IPS-NIHi11 (cell line): ENCODE data around the gene TMEM178B.
"Not testable (repeated sequence)": the region's sequence is repeated elsewhere in the genome, so short reads cannot be mapped to it uniquely, and the experiment has no call there.

Experiments
- DNase-seq: peaks from one replicate; pipeline ENCODE4 v3.0.0; 2012; ENCODE audit warnings: mixed read lengths, low spot score

Gene TMEM178B

DNA sequence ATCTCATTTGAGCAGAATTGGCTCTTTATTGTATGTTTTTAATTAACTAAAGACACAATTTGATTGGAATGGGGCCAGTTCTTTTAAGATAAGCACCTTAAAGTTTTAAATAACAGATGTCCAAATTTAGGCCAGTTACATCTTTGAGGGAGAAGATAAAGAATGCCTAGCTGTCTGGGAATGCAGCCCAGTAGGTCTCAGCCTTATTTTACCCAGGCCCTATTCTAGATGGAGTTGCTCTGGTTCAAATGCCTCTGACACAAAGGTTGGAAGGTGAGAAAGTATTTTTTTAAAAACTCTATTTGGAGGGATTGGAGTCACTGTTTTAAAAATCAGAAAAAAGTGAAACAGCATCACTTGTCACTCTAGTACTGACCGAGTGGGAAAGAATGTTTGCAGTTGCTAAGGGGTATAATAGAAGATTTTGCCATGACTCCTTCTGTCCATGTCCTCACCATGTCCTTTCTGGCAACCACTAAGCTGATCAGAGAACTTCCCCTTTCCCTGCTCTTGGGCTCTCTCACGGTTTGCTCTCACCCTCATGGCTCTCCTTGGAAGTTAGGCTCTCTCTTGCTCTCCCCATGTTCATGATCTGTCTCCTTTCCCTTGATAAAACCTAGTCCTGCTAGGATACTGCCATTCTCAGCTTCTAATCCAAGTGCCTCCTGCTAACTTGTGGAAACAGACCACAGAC, 239.1 kb downstream of the TMEM178B start:
- DNase-seq, result no peak

DNA sequence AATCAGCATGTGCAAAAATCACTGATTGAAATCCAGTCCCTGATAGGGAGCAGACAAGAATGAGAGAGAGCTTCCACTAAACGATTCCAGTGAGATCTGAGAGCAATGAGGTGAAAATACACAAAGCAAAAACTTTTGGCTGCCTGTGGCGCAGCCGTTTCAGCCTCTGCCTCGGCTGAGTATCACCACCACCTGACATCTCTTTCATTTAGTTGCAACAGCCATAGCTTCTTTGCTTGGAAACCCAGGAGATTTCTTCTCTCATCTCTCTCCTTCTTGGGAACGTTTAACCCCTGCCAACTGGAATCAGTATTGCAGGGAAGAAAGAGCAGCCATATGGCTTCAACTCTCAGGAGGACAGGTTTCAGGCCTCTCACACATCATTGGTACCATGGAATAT, 240.0 kb downstream of the TMEM178B start:
- DNase-seq, result no peak

- DNase-seq, result no peak
Measured at GRCh38 chr7:141317033-141317585, 243.2 kb downstream of the TMEM178B start.

DNA sequence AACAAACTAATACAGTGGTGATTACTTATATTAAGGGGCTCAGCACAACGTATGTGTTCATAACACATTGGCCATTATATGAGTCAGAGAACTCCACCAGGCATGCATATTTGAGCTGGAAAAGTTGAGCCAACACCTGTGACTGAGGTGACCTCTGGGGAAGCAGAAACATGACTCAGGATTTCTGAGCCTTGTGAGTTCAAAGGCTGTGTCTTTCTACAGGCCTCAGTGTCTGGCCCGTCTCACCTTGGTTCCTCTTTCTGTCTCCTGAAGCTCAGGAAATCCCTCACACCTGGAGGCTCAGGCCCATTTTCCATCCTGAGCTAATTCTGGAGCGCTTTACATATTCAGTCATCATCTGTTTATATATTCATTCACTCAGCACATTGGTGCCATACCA, 246.4 kb downstream of the TMEM178B start:
- DNase-seq, result no peak

- DNase-seq, result no peak
Measured at GRCh38 chr7:141322383-141322782, 248.5 kb downstream of the TMEM178B start.

DNA sequence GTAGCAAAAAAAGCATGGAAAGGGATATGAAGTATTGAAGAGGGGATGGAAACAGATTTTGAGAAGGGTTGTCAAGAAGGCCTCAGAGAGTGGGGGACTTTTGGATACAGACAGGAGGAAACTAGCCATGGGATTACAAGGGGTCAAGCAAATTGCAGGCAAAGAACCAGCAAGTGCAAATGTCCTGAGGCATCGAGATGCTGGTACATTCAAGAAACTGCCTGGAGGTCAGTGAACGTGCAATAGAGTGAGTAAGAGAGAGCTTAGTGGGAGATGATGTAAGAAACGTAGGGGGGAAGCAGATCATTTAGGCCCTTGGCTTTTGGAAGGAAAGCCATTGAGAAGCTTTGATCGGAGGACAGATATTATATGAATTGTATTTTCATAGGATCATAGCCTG, 250.0 kb downstream of the TMEM178B start:
- no peak for DNase-seq

GRCh38 chr7:141324870-141325269, 251.0 kb downstream of the TMEM178B start:
- no peak for DNase-seq

DNA sequence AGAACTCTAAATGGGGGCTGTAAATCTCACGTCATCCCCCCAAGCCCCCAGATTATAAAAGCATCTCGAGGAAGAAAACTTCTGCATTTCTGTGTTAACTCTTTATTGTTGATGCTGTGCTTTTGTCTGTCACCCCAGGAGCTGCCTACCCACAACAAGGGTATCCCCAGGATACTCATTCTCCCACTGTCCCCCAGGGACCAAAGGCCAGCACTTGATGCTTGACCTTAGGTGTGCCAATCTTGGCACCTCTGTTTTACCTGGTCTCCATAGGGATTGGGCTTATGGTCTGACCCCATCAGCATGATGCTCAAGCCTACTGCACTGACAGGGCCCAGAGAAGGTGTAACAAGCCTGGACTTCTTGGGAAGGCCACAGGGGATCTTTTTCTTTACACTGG, 251.4 kb downstream of the TMEM178B start:
- no peak for DNase-seq

- no peak for DNase-seq
Measured at GRCh38 chr7:141328290-141328689, 254.4 kb downstream of the TMEM178B start.

- not testable (repeated sequence) for DNase-seq
Measured at GRCh38 chr7:141330285-141330684, 256.4 kb downstream of the TMEM178B start.

DNA sequence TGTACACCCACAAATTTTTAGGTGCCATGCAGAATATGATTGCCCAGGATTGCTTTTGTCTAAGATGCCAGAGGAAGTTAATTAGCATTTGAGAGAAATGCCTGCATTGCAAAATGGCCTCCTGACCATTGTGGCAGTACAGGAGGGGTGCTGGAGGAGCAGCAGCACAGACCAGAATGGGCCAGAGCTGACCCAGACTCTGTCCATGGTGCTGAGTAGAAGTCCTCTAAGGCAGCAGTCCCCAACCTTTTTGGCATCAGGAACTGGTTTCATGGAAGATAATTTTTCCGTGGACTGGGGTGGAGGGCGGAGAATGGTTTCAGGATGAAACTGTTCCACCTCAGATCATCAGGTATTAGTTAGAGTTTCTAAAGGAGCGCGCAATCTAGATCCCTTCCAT, 259.6 kb downstream of the TMEM178B start:
- DNase-seq, result peak; percentile 93

- no peak for DNase-seq
Measured at GRCh38 chr7:141335164-141335563, 261.3 kb downstream of the TMEM178B start.

DNA sequence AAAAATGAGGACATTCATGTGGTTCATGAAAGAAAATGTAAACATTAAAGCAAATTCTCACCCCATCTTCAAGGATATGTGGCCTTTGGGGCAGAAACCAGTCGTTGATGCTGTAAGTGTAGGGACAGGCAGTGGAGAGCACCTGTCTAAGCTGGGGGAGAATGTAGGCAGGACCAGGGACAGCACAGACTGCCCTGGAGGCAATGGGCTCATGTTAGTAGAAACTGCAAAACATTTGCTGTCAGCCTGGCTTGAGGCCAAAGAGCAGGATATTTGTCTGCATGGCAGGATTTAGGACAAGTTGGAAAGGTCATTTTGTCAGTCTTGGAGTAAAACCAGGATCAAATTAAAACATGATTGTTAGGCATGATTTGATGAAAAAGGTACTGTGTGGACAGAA, 265.7 kb downstream of the TMEM178B start:
- no peak for DNase-seq

DNA sequence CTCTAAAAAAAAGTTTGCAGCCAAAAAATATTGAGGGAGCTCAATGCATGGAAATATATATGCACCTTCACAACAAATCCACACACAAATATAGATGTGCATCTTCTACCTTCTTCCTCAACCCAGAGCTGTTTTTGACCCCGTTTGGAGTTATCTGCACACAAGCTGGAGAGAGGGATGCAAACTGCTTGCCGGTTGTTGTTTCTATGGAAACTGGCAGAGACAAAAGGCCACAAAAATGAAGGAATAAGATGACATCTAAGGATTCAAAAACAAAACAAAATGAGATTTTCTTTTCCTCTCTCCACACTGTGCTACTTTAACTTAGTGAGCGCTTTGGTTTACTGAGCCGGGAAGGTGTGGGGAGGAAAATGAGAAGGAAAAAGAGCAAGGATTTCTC, 267.1 kb downstream of the TMEM178B start:
- DNase-seq, result no peak

- DNase-seq, result no peak
Measured at GRCh38 chr7:141342621-141343408, 269.0 kb downstream of the TMEM178B start.

DNA sequence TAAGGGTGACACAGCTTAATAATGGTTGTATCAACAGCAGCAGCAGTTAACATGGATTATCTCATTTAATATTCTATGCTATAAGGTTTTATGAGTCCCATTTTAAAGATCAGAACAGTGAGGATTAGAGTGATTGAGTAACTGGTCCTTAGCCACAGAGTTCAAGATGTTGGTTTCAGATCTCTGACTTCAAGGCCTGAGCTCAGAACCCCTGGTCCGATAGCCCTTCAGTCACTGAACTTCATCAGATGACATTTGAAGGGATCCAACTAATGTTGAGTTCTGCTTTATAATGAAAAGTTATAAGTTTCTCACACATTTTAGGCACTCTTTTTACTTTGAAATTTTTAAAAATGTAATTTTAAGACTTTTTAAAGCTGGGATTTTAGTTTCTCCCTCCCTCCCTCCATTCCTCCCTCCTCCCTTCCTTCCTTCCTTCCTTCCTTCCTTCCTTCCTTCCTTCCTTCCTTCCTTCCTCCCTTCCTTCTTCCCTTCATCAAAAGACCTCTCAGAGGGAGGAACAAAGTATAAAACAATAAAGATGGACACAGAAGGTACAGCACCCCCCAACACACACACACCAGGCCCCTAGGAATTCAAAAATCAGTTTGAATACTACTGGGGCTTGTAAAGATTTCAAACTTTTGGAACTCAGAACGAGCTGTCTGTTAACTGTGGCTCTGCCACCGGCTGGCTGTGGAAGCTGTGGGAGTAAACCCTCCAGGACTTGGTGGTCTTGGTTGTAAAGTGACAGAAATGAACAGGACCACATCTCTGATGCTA, 270.5 kb downstream of the TMEM178B start:
- DNase-seq, result no peak

GRCh38 chr7:141348728-141349127, 274.9 kb downstream of the TMEM178B start:
- no peak for DNase-seq

GRCh38 chr7:141349338-141349737, 275.5 kb downstream of the TMEM178B start:
- no peak for DNase-seq

- DNase-seq, result no peak
Measured at GRCh38 chr7:141349804-141350203, 275.9 kb downstream of the TMEM178B start.

DNA sequence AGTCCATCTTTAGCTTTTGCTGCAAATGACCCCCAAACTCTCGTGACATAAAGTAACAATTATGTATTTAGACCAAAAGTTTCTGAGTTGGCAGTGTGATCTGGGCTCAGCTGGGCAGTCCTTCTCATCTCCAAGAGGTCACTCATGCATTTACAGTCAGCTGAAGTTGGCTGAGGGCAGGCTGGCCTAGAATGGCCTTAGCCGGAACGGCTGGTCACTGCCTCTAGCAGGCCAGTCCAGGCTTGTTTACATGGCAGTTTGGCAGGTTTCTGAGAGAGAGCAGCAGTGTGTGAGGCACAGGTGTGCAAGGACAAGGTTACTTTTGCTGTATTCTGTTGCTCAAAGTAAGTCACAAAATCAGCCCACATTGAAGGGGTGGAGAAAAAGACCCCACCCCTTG, 277.3 kb downstream of the TMEM178B start:
- no peak for DNase-seq

- no peak for DNase-seq
Measured at GRCh38 chr7:141352955-141353354, 279.1 kb downstream of the TMEM178B start.

DNA sequence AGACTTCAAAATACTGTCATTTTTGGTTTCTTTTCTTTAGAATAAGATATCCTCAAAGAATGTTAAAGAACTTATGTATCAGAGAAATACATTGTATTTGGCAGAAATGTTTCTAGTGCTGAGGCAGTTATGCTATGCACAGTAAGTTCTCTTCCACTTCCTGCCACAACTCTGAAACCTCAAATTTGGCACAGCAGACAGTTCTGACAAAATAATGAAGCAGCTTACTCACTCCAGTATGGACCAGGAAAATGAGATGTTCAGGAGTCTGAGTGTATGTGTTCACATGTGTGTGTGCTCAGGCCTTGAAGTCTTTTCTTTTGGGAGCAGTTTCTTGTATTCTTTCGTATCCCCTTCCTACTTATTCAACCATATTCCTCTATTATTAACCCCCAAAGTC, 280.4 kb downstream of the TMEM178B start:
- DNase-seq, result no peak

GRCh38 chr7:141355032-141355431, 281.2 kb downstream of the TMEM178B start:
- DNase-seq, result no peak
